ENCODE results near the gene LIMCH1.
"Not testable (repeated sequence)": the region's sequence is repeated elsewhere in the genome, so short reads cannot be mapped to it uniquely, and the experiment has no call there.

- TF ChIP-seq CTCF, POLR2A (IDR thresholded peaks at IDR 0.05): not testable (repeated sequence)
Measured at GRCh38 chr4:41642746-41643145, 104.8 kb downstream of the LIMCH1 start.
